SIG-M5 treated with dmso at 0.1 percent for 504 hours (cell line): ENCODE results near the gene PAIP2B.
"Not testable (repeated sequence)": the region's sequence is repeated elsewhere in the genome, so short reads cannot be mapped to it uniquely, and the experiment has no call there.

Source experiments
- DNase-seq: peaks from one replicate; lab custom pipeline; 2025; ENCODE audit not compliant: unreplicated experiment; lab: John Stamatoyannopoulos, UW

PAIP2B gene

GRCh38 chr2:71220743-71221142 lies 6.2 kb downstream of the PAIP2B start:
- no peak for DNase-seq

GRCh38 chr2:71216501-71216900 lies 10.4 kb downstream of the PAIP2B start:
- DNase-seq = no peak

DNA sequence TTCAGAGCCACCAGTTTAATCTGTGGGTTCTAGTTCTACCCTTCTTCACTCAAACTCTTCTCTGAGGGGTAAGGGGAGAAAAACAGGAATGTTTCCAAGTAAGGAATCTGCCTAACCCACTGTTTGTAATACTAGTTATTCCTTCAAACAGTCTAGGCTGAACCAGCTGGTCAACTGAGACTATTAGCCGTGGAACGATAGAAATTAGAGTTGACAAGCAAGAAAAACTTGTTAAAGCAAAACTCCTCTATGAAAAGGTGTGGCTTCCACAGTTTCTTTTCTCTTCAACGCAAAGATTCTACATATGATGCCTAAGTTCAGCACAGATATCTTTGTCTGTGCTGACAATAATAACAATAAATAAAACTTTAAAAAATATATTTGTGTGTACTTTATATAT lies 11.5 kb downstream of the PAIP2B start:
- no peak for DNase-seq

GRCh38 chr2:71212336-71212735 lies 14.6 kb downstream of the PAIP2B start:
- no peak for DNase-seq

DNA sequence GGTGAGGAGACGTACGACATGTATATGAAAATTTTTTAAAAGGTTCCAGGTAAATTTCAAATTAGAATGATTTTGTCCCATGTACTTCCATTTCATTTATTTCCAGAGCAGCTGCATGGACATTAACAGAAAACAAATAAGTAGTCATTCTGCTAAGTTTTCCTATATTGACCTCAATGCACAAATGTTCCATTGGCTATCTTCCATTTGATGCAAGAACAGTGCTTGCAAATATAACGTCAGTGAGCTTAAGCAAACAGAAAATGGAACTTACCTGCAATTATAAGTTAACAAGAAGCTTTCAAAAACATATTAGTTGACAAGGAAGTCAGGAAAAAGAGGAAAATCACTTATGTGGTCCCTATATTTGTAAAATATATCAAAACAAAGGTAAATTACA lies 16.6 kb downstream of the PAIP2B start:
- no peak for DNase-seq

DNA sequence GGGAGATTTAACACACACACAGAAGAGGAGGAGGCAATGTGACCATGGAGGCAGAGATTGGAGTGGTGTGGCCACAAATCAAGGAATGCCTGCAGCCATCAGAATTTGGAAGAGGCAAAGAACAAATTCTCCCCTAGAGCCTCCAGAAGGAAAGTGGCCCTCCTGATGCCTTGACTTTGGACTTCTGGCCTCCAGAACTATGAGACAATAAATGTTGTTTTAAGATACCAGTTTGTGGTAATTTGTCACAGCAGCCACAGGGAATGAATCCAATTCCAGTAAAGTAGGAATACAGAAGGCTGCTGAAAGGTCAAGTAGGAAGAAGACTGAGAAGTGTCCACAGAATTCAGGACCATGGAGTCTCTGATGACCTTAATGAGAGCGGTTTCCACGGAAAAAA lies 18.1 kb downstream of the PAIP2B start:
- DNase-seq = no peak

GRCh38 chr2:71207601-71208000 lies 19.3 kb downstream of the PAIP2B start:
- no peak for DNase-seq

DNA sequence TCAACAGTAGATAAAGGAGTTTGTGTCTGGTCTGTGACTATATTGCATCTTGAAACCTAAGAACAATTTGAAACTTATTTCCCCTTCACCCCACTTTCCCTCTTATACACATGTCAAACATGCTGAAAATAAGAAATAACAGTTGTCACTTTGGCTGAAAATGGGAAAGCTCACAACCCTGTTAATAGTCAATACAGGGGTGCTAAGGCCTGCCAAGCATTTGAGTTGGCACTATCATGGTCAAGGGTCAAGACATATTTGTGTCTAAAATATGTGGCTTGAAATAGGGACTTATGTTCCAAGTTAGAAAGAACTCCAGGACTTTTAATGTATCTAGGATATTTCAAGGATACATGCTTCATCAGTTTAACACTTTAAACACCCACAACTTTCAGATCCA lies 20.6 kb downstream of the PAIP2B start:
- no peak for DNase-seq

DNA sequence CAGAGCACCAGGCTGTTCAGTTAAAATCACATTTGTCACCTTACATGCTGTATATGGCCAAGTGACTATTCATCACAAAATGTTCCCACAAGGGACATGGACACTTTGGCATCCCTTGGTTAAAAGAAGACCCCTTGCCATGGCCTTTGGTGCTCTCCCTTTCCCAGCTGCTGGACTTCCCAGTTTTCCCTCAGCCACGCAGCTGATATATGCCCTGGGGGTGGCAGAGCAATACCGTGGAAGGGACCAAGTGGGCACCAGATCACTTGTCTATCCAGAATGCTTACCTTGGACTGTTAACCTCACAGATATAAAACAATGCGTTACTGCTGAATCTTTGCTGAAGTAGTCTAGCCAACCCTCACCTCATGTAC lies 35.3 kb downstream of the PAIP2B start:
- DNase-seq = no peak

DNA sequence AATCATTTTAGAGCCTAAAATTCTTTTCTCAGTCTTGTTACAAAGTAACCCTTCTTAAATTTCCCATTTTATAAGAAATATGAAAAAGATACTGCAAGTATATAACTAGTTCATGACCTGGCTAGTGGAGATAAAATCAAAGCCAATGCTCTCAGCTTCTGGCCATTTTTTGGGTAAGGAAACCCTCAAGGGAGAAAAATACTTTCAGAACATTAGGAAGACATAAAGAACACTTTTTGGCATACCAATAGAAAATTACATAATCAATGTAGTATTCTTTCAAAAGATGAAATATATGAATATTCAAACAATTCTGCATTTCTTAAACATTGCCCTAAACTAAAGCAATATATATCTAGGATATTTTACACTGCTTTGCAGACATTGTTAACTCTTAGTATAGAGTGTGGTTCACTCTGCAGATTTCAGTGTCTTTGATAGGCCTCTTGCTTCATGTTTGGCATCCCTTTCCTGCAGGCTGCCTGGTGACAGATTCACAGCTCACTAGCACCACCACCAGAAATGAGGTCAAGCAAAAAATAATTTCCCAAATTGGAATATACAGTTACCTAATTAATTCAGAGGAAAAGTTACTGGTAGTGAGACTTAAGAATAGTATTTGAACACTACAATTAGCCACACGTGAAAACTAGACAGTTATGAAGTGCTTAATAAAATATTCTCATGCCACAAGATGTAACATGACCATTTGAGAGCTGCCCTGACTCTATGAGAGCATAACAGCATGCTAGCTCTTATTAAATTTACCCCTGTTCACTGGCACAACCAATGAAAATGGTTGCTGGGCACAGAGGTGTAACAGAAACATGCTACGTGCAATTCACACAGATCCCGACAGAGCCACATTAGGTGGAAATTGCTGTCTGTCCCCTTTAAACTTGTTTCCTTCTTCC lies 36.0 kb downstream of the PAIP2B start:
- peak; percentile 38 for DNase-seq

DNA sequence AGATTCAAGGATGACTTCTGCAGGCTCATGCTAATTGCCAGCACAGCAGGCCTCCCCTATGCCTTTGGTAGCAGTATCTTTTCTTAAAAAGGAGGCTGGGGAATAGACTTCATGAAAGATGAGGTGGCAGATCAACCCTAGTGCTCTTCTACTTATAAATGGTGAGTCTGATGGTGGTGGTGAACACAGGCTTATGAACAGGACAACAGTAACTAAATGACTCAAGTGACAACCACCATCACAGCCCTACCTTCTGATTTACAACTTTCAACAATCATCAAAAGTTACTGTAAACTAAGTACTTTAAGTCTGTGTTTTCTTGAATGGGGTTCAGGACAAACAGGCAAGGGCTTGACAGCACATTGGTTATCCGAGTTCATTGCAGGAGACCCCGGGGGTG lies 39.3 kb downstream of the PAIP2B start:
- DNase-seq = no peak

DNA sequence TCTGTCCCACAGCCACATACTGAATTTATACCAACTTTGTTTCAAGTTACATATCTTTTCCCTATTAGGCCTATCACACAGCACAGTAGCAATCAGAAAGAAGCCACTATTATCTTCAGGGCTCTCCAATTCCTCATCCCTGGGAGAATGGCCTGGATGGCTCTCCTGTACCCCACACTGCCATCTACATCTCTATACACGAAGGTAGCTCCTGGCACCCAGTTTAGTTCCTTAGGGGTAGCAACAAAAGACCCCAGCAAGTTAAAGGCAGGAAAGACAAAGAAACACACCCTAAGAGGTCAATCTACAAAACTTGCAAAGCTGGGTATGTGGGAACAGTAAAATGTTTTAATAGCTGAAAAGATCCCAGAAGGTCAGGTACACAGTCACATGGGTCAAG lies 39.9 kb downstream of the PAIP2B start:
- no peak for DNase-seq

DNA sequence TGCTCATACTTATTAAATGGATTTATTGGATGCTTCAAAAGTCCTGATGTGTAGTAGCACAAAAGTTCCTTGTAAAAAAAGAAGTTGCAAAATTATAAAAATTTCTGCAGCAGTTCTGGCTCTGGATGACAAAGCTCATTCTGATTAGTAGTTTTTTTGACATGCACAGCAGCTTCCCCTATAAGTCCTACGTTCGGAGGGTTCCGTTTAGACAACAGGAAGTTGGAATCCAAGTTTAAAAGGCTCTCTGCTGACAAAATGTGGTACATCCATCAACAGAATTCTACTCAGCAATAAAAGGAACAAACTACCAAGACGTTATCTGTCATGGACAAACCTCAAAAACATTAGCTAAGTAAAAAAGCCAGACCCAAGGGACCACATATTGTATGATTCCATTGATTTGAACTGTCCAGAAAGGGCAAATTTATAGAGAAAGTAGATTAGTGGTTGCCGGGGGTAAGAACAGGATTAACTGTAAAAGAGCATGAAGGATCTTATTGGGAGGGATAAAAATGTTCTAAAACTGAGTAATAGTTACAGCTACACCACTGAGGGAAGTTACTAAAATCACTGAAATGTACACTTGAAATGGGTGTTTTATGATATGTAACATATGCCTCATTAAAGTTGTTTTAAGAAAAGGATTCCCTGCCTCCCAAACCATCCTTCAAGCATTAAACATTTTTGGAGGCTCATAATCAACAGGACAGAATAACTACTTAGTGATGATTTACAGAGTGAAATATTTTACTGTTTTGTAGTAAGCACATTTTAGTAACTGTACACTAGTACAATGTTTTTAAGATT lies 43.4 kb downstream of the PAIP2B start:
- not testable (repeated sequence) for DNase-seq

GRCh38 chr2:71181316-71181715 lies 45.6 kb downstream of the PAIP2B start:
- DNase-seq = no peak

DNA sequence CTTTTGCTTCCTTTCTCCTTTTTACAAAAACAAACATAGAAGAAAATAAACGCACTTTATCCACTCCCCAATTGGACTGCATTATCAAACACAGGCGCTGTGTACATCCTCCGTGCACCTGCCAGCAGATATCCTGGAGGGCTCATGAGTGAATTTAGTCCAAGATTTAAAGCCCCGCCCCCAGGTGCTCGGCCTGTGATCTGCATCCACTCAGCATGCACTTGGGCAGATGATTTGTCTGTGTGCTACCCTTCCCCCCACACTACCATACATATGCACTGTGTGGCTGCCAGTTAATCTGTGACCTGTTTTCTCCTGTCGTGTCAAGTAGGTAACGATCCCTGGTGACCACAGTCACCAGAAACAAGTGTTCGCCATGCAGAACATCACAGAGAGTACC lies 48.1 kb downstream of the PAIP2B start:
- not testable (repeated sequence) for DNase-seq

- no peak for DNase-seq
Measured at GRCh38 chr2:71174207-71174606, 52.7 kb downstream of the PAIP2B start.

- DNase-seq = no peak
Measured at GRCh38 chr2:71173096-71173495, 53.8 kb downstream of the PAIP2B start.

- DNase-seq = no peak
Measured at GRCh38 chr2:71166812-71167211, 60.1 kb downstream of the PAIP2B start.

- peak; percentile 23 for DNase-seq
Measured at GRCh38 chr2:71157124-71157793, 69.6 kb downstream of the PAIP2B start.

- DNase-seq = no peak
Measured at GRCh38 chr2:71156573-71156972, 70.3 kb downstream of the PAIP2B start.

DNA sequence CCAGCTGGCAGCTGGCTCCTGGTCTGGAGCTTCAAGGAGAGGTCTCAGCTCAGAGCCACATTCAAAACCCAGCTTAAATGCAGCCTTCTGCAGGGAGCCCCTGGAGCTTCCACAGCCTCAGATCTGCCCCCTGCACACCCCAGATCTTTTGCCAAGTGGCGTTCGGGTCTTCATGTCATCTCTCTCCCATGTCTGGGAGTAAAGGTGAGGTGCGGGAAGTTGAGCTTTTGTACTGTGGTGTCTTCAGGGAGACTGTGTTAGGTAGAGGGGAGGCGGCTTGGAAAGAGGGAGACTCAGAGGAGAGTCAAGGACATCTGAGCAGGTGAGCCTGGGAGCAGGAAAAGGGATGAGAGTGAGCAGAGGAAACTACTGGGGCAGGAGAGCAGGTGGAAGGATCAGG lies 71.1 kb downstream of the PAIP2B start:
- DNase-seq = no peak

- DNase-seq = peak; percentile 78
Measured at GRCh38 chr2:71154798-71155197, 72.1 kb downstream of the PAIP2B start.
